Activated CD8-positive, alpha-beta memory T cell treated with anti-CD3 and anti-CD28 coated beads, Interleukin-2, amount 50 U/mL, for 1 hour (primary cell): ENCODE data around the gene LSMEM2.
A peak's percentile ranks its signal among the peaks of the same experiment; 100 is the strongest.
"Not testable (repeated sequence)": the region's sequence is repeated elsewhere in the genome, so short reads cannot be mapped to it uniquely, and the experiment has no call there.

Experiments used
- DNase-seq: peaks from one replicate; pipeline ENCODE4 v3.0.0-alpha.2; 2020; ENCODE audit errors: extremely low read depth

The LSMEM2 gene

DNA sequence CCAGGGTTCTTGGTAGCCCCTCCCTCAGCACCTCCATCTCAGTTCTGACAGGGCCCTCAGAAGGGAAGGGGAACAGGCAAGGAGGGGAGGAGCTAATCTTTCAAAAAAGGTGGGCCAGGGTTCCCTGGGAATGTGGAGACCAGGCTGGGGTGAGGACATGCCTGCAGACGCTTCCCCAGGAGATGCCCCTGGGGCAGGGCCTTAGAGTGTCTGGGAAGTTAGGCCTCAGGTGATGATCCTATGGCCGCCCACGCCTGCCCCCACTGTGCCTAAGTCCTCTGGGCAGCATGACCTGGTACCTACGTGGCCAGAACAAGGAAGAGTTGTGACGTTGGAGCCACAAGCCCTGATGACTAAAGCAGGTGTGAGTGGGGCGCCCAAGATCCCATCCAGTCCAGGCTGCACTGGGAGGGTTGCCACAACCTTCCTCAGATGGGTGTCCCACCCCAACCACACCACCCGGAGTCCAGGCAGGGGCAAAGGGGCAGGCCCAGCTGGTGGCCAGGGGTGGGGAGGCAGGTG lies 13.9 kb upstream of the LSMEM2 start:
- DNase-seq, result no peak

DNA sequence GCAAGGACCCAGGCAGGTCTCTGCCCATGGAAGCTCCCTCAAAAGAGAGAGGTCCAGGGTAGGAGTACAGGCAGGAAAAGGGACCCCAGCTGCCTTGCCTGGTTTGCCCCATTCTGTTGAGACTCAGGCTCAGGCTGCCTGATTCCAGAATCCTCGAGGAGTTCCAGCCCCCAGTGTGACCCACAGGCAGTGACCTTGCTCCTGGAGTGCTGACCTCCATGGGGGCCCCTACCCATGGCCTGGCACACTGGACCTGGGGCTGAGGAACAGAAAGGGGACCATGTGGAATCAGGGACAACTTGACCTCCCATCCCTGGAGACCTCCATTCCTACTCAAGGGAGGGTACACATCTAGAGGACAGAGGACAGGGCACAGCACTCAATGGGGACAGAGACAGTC lies 13.3 kb upstream of the LSMEM2 start:
- no peak for DNase-seq

DNA sequence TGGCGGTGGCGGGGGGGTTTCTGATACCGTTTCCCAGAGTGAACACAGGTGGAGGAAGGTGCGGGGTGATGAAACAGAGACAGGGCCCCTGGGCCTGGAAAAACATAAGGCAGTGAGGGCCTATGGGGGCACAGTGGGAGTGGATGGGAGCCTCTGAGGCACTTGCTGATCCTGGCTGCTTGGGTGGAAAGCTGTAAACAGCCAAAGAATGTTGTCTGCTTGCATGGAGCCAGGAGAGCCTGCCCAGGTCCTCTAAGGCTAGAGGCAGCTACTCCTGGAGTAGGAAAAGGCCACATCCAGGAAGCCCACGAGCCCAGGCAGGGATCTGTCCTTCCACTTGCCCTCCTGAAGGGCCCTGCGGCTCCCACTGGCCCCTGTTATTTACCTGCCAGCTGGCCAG lies 12.9 kb upstream of the LSMEM2 start:
- DNase-seq, result no peak

DNA sequence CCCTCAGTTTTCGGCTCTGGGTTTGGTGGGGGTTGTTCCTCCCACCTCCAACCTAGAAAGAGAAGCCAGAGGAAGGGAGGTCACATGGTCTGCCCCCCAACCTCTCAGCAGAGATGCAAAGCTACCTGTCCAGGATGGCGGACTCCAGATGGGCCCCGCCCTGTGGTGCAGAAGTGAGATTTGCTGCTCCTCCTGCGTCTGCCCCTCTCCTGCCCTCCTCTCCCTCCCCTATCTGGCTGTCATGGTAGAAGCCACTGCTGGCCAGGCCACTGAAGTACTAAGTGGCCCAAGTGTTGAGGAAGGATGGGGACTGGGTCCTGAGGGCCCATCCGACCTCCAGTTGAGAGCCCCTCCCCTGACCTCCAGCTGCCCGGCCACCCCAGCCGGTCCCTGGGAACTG lies 12.1 kb upstream of the LSMEM2 start:
- no peak for DNase-seq

DNA sequence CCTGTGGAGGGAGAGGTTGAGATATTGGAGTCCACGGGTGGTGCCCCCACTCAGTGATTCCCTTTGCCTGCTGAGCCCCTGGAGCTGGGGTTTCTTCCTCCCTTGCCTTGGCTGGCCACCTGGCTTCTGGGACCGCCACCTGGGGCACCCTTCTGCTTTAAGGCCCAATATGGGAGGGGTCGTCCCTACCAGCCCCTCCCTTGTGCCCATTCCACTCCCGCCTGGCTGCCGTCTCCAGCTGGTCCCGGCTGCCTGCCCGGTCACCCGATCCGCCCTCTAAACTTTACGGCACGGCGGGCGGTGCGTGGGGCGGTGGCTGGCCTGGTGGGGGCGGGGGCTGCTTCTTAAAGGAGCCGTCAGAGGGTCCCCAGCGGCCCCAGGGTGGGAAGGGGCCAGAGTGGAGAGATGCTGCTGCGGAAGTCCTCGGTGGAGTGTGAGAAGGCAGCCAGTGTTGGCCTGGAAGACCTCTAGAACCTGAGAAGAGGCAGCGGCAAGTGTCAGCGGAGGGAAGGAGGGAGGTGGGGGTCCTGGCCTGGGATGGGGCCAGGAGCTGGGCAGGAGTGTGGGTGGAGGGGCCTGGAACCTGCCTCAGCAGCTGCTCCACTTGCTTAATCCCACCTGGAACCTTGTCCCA lies 11.5 kb upstream of the LSMEM2 start:
- no peak for DNase-seq

DNA sequence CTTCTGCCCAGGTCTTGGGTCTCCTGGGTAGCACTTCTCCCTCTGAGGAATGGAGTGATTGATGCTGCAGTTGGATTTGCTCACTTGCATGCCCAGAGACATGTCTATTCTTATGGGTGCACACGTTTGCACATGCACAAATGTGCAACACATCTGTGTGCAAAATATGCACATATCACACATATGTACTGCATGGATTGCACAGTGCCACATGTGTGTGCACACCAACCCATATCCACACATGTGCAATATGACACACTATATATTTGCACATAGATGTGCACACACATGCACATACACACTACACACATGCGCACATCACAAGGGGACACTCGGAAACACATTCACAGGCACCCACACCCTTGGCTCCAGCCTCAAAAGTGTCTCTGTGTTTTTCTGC lies 10.6 kb upstream of the LSMEM2 start:
- no peak for DNase-seq

DNA sequence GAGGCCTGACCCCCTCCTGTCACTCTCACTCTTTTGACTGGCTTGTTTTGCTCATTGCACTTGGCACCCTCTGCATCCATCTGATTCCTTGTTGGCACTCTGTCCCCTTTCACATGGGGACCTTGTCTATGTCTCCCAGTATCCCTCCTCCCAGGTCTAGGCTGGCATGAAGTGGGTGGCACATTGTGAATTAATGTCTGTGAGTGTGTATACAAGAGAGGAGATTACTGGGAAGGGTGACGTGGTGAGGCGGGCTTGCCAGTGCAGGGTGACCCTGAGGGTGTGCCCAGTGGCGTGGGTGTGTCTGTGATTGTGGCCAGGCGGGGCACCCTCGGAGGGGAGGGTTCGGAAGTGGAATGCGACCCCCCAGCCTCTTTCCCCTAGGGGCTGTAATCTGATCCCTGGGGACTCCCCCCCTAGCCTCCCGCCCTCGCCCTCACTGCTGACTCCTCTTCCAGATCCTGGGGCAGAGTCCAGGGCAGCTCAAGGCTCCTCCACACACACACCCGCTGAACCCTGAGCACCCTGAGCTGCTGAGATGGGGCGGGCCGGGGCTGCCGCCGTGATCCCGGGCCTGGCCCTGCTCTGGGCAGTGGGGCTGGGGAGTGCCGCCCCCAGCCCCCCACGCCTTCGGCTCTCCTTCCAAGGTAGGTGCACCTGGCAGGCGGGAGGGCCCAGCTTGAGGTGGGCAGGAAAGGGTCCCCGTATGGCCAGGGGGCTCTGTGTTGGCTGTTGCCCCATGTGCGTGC lies 10.0 kb upstream of the LSMEM2 start, which contains the start of gene SEMA3B:
Gene SEMA3B, plus strand, starts transcription at position 445 of the 749 bp plus-strand sequence. Its CDS starts 94 bp downstream, at position 539.
- DNase-seq, result no peak

DNA sequence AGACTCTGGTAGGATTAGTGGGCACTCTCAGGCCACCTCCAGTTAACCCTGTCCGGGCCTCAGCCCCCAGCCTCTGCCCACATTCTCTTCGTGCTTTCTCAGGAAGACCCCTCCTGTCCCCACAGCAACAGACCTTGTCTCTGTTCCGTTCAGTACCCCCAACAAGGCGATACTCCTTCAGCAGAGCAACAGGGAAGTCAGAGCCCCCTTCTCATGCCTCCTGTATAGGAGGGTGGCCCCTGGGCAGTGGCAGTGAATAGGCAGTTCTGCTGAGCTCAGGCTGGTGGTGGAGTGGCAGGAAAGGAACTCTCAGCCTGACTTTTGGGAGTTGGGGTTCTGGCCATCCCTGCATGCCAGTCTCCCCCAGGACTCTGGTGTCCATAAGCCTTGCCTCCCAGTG lies 9.4 kb upstream of the LSMEM2 start:
- no peak for DNase-seq

DNA sequence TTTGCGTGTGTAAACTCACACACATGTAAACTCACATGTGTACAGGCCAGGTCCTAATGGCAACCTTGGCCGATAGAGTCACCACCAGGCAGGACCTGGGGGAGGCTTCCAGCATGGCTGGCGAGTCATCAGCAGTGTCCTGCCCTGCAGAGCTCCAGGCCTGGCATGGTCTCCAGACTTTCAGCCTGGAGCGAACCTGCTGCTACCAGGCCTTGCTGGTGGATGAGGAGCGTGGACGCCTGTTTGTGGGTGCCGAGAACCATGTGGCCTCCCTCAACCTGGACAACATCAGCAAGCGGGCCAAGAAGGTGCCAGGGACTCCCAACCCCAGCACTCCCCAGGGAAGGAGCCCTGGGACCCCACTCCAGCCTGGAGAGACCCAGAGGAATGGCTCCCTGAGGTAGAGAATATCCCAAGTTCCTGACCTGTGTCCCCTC lies 8.9 kb upstream of the LSMEM2 start:
- no peak for DNase-seq

DNA sequence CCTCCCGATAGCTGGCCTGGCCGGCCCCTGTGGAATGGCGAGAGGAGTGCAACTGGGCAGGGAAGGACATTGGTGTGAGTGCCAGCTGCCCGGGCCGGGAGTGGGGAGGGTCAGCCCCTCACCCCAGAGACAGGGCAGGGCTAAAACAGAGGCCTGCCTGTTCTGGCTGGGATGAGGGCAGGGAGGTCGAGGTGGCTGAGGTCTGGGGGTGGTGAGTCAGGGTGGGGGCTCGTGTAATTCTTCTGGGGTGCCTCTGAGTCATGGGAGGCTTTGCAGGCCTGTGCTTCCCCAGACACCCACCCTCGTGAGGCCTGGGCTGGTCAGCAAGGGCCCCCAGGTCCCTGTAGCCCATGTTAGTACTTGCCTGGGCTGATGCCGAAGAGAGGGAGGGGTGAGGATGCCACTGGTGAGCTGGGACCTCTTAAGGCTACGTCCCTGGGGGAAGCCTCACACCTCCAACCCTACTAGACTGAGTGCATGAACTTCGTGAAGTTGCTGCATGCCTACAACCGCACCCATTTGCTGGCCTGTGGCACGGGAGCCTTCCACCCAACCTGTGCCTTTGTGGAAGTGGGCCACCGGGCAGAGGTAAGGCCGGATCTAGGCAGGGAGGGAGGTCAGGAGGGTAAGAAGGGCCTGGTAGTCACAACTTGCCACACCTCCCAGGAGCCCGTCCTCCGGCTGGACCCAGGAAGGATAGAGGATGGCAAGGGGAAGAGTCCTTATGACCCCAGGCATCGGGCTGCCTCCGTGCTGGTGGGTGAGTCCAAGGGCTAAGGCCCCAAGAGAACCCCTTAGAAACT lies 8.3 kb upstream of the LSMEM2 start:
- DNase-seq, result no peak

DNA sequence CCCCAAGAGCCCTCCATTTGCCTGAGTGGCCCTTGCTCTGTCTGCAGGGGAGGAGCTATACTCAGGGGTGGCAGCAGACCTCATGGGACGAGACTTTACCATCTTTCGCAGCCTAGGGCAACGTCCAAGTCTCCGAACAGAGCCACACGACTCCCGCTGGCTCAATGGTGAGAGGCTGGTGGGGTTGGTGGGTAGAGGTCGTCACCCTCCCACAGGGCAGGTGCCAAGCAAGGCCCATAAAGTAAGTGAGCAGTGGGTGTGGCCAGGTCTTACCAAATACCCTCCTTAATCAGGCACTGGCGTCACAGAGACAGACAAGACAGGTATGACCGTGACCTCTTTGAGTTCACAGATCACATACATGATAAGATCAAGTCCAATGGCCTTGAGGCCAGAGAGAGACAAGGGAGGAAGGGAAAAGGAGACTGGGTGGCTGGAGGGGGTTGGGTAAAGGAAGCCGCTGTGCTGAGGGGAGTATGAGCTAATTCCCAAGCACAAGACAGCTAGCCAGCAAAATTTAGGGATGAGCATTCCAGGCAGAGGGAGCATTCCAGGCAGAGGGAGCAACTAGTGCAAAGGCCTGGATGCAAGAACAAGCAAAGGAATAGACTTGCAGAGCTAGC lies 7.5 kb upstream of the LSMEM2 start:
- no peak for DNase-seq

DNA sequence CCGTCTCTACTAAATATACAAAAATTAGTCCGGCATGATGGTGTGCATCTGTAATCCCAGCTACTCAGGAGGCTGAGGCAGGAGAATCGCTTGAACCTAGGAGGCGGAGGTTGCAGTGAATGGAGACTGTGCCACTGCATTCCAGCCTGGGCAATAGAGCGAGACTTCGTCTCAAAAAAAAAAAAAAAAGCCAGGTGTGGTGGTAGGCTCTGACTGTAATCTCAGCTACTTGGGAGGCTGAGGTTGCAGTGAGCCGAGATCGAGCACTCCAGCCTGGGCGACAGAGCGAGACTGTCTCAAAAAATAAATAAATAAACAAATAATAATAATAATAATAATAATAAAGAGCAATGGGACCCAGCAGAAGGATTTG lies 6.4 kb upstream of the LSMEM2 start:
- DNase-seq, result not testable (repeated sequence)

DNA sequence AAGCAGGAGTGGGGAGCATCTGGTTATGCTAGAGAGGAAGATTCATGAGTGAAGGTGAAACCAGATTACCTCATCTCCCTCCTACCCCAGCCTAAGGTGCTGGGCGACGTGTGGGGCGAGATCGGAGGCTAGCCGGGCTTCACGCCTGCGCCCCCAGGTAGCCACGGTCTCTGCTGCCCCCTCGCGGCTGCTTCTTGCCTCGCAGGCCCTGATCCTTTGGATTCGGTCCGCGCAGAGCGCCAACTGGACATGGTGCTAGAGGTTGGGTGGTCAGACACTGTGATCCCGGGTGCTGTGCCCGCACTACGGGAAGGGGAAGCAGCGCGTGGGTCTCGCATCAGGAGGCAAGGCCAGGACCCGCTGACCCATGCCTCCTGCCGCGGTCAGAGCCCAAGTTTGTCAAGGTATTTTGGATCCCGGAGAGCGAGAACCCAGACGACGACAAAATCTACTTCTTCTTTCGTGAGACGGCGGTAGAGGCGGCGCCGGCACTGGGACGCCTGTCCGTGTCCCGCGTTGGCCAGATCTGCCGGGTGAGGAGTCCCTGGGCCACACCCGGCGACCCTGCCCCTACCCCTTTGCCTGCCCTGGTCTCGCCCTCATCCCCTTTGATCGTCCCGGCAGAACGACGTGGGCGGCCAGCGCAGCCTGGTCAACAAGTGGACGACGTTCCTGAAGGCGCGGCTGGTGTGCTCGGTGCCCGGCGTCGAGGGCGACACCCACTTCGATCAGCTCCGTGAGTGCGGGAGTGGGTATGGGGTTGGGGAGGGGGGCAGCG lies 5.8 kb upstream of the LSMEM2 start:
- peak; percentile 50 for DNase-seq

DNA sequence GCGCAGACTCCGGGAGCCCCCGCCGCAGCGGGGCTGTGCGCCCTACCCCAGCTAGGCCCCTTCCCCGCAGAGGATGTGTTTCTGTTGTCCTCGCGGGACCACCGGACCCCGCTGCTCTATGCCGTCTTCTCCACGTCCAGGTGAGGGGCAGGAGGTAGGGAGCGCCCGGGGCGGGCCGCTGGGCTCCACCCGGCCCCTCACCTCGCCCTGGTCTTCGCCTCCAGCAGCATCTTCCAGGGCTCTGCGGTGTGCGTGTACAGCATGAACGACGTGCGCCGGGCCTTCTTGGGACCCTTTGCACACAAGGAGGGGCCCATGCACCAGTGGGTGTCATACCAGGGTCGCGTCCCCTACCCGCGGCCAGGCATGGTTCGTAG lies 5.2 kb upstream of the LSMEM2 start:
- no peak for DNase-seq

DNA sequence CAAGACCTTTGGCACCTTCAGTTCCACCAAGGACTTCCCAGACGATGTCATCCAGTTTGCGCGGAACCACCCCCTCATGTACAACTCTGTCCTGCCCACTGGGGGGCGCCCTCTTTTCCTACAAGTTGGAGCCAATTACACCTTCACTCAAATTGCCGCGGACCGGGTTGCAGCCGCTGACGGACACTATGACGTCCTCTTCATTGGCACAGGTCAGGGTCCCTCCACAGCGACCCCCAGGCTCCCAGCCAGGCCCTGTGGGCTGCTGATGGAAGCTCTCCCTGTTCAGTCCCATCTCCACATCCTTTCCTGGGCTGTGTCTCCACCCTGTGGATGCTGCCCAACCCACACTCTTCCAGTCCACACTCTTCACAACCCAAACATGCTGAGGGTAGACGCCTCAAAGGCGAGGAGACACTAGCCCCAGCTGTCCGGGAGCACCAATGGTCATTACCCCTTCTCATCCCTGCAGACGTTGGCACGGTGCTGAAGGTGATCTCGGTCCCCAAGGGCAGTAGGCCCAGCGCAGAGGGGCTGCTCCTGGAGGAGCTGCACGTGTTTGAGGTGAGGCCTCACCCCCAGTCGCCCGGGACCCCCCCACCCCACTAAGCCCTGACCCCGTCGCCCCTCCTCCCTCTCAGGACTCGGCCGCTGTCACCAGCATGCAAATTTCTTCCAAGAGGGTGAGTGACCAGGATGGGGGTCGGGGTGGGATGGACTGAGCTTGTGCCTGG lies 4.3 kb upstream of the LSMEM2 start:
- DNase-seq, result no peak

DNA sequence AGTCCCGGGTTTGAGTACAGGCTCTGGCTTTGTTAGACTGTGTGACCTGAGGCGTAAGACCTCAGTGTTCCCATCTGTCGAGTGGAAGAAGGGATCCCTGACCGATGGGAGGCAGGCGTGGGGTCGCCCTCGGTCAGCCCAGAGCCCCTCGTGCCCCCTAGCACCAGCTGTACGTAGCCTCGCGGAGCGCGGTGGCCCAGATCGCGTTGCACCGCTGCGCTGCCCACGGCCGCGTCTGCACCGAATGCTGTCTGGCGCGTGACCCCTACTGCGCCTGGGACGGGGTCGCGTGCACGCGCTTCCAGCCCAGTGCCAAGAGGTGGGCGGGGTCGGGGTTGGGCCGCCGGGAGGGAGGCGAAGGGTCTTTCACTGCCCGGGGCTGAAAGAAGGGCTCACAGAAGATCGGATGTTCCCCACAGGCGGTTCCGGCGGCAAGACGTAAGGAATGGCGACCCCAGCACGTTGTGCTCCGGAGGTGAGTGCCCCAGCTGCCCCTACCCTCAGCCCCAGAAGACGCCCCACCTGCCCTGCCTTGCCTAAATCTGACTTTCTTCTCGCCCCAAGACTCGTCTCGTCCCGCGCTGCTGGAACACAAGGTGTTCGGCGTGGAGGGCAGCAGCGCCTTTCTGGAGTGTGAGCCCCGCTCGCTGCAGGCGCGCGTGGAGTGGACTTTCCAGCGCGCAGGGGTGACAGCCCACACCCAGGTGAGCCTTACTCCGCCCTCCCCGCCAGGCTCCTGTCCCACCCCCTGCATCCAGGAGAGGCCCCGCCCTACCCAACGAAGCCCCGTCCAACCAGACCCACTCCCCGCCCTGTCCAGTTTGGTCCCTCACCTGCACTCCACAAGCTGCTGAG lies 3.5 kb upstream of the LSMEM2 start:
- DNase-seq, result no peak

DNA sequence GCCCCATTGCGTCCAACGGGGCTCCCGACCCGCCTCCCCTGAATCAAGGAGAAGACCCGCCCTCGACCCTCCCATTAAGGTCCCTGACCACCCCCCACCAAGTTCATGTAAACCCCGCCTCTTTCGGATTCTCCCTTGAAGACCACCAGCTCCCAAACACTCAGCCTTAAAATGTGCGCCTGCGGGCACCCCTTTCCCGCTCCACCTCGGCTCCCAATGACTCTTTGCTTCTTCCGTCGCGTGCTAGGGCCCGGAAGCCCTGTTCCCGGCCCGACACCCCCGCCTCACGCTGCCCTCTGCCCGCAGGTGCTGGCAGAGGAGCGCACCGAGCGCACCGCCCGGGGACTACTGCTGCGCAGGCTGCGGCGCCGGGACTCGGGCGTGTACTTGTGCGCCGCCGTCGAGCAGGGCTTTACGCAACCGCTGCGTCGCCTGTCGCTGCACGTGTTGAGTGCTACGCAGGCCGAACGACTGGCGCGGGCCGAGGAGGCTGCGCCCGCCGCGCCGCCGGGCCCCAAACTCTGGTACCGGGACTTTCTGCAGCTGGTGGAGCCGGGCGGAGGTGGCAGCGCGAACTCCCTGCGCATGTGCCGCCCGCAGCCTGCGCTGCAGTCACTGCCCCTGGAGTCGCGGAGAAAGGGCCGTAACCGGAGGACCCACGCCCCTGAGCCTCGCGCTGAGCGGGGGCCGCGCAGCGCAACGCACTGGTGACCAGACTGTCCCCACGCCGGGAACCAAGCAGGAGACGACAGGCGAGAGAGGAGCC lies 2.7 kb upstream of the LSMEM2 start:
- no peak for DNase-seq

DNA sequence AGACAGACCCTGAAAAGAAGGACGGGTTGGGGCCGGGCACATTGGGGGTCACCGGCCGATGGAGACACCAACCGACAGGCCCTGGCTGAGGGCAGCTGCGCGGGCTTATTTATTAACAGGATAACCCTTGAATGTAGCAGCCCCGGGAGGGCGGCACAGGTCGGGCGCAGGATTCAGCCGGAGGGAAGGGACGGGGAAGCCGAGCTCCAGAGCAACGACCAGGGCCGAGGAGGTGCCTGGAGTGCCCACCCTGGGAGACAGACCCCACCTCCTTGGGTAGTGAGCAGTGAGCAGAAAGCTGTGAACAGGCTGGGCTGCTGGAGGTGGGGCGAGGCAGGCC lies 2.2 kb upstream of the LSMEM2 start:
- DNase-seq, result no peak
